Spleen (tissue), 11 donors: ENCODE data around the gene GIPC2. TPM values are rescaled to one million over a fixed set of nuclear protein-coding genes. Genes with fewer than 3 reads are reported as not detected.

Experiments used
- DNase-seq: peaks from one replicate; pipeline ENCODE4 v3.0.0-alpha.2; 2020
- H3K27ac ChIP-seq, 8 donors: fragments of 200-600 bp; sonication (generic) in 7 of 8; 1 replicate in 4 of 8; 2 replicates in 4 of 8; pipeline versions ENCODE4 v1.5.0 to v1.8.0; 2016 to 2021; ENCODE audit warnings: inconsistent platforms in 4 of 8, mild to moderate bottlenecking in 4 of 8, moderate library complexity in 1 of 8
- H3K27me3 ChIP-seq, 7 donors: fragments of 200-600 bp; sonication (generic) in 6 of 7; replicated peaks in 1 of 7; 1 replicate in 4 of 7; 2 replicates in 3 of 7; pipeline versions ENCODE4 v1.5.0 to v1.8.0; 2016 to 2021; ENCODE audit warnings: inconsistent platforms in 3 of 7, mild to moderate bottlenecking in 1 of 7
- H3K36me3 ChIP-seq, 6 donors: fragments of 200-600 bp; sonication (generic) in 5 of 6; 1 replicate in 4 of 6; 2 replicates in 2 of 6; pipeline versions ENCODE4 v1.5.0 to v1.8.0; 2016 to 2021; ENCODE audit warnings: inconsistent platforms in 2 of 6
- H3K4me1 ChIP-seq, 6 donors: fragments of 200-600 bp; sonication (generic) in 5 of 6; 1 replicate in 3 of 6; 2 replicates in 3 of 6; pipeline versions ENCODE4 v1.5.0 to v1.8.0; 2016 to 2021; ENCODE audit warnings: inconsistent platforms in 3 of 6
- H3K4me3 ChIP-seq, 8 donors: fragments of 200-600 bp; sonication (generic) in 7 of 8; 1 replicate in 4 of 8; 2 replicates in 4 of 8; pipeline versions ENCODE4 v1.5.0 to v1.8.0; 2016 to 2021; ENCODE audit warnings: inconsistent platforms in 4 of 8, mild to moderate bottlenecking in 4 of 8, moderate library complexity in 2 of 8
- H3K9me3 ChIP-seq, 8 donors: fragments of 200-600 bp; sonication (generic) in 7 of 8; 1 replicate in 4 of 8; 2 replicates in 4 of 8; pipeline versions ENCODE4 v1.5.0 to v1.8.0; 2016 to 2021; ENCODE audit warnings: inconsistent platforms in 4 of 8
- POLR2A ChIP-seq, 3 donors: fragments of 450-650 bp; IDR thresholded peaks; one replicate each; pipeline ENCODE4 v1.5.1; 2017; ENCODE audit warnings: antibody characterized with exemption in 3 of 3, mild to moderate bottlenecking in 1 of 3
- POLR2AphosphoS5 ChIP-seq, 3 donors: sonication (generic); formaldehyde crosslinking; IDR thresholded peaks; one replicate each; pipeline ENCODE4 v1.5.1; 2017; ENCODE audit warnings: antibody characterized with exemption in 3 of 3
- WGBS, 5 donors: extraction: QIAGEN DNeasy Blood & Tissue Kit in 3 of 5; methylation state at CpG; one replicate each; pipeline versions ENCODE4 v1.1.5 to v1.1.7; 2013 to 2018; 5-methylcytosine and 5-hydroxymethylcytosine counted together
- intact Hi-C: fragments of 100-400 bp; cut with DNase I; formaldehyde crosslinking; loops from one replicate; pipeline ENCODE4 v1.15.0; 2023; ENCODE audit warnings: low total_unique reads
- polyA plus RNA-seq, 3 donors: library from polyadenylated mRNA; stranded (reverse); fragments of 200-250 nt; gene quantifications; one replicate each; pipeline ENCODE4 v1.2.1, GENCODE V29; 2013
- total RNA-seq, 7 donors: library from RNA; depleted of rRNA in 3 of 7; stranded (reverse); fragments of >200 nt in 3 of 7; fragmentation: NEBNext Ultra II Directional in 4 of 7; extraction: Animal tissue kit (Norgen Biotek cat#: 25700) in 4 of 7; gene quantifications; one replicate each; pipeline versions ENCODE4 v1.1.0 to v1.2.1, GENCODE V29; 2016 to 2021
- TF ChIP-seq, protein P1 (sequence below), 11 experiments: fragments of 200-600 bp in 7 of 11; fragments of 450-650 bp in 4 of 11; sonication (generic) in 4 of 11; IDR thresholded peaks in 8 of 11; conservative IDR thresholded peaks in 3 of 11; 1 replicate in 7 of 11; 2 replicates in 4 of 11; pipeline versions ENCODE4 v1.4.0 to v1.8.0; 2016 to 2021; ENCODE audit warnings: antibody characterized with exemption in 11 of 11, inconsistent platforms in 4 of 11, mild to moderate bottlenecking in 1 of 11
- donor health status: healthy with polysubstance abuse.
- donor health status: DM: no; HTN: no; CAD: no; lungs with moderate emphysema.
- donor health status: DM: no; HTN: no; CAD: no.
- donor health status: Bipolar disorder and iron deficiency.
- donor health status: healthy.
- donor health status: DM: no; HTN: no; CAD: no.
- donor health status: DM: yes; HTN: yes; CAD: no.

GIPC2 gene
- total and polyA plus RNA-seq, 10 donors = 5.5 to 49.9 (median 41.1) TPM

DNA sequence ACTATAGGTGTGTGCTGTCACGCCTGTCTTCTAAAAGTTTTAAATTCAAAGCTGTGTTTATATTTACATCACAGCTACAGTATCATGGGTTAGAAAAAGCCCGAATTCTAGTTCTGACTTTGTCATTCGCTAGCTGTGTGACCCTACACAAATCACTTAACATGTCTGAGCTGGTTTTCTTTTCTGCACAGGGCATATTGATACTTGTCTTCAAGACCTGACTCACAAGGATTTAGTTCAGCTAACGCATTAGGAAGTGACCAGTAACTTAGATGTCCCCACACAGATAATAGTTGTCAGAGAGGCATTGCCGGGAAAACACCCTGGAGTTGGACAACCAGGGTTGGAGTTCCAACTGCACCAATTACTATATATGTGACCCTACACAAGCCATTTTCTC, 25.9 kb downstream of the GIPC2 start:
- peak overlapping the region in 6 of 8 donors; percentile 3 to 43 (median 26) for H3K27ac ChIP-seq
- 68 to 84% (median 78%) methylated on average over 5 of the region's 5 CpGs for WGBS, 5 donors

DNA sequence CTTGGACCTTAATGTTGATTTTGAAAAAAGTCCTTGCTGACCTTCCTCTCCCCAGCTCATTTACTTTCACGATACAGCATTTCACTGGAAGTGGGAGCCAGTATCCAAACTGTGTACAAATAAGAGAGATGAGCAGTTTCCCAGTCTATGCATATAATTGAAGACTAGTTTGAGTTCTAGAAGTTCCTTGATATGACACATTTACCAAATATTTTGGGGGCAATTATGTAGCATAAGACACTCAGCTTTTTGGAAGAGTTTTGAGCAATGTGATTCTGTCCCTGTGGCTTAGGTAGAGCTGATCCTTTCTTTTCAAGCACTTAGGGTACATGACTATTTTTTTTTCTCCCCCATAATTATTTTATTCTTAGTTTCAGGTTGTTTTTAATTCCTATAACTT, 26.4 kb downstream of the GIPC2 start:
- no peaks in the 10 kb centered on the region for H3K27me3 ChIP-seq
- 71 to 84% (median 81%) methylated on average over 1 of the region's 1 CpG for WGBS, 5 donors
- DNase-seq = no peak
- no peaks in the 10 kb centered on the region for H3K4me1 ChIP-seq
- intact Hi-C loops = no loop called here
- TF ChIP-seq POLR2AphosphoS5 (IDR thresholded peaks at IDR 0.05) (no peak), POLR2A (IDR thresholded peaks at IDR 0.05) (no peak)
- TF ChIP-seq, protein P1, sequence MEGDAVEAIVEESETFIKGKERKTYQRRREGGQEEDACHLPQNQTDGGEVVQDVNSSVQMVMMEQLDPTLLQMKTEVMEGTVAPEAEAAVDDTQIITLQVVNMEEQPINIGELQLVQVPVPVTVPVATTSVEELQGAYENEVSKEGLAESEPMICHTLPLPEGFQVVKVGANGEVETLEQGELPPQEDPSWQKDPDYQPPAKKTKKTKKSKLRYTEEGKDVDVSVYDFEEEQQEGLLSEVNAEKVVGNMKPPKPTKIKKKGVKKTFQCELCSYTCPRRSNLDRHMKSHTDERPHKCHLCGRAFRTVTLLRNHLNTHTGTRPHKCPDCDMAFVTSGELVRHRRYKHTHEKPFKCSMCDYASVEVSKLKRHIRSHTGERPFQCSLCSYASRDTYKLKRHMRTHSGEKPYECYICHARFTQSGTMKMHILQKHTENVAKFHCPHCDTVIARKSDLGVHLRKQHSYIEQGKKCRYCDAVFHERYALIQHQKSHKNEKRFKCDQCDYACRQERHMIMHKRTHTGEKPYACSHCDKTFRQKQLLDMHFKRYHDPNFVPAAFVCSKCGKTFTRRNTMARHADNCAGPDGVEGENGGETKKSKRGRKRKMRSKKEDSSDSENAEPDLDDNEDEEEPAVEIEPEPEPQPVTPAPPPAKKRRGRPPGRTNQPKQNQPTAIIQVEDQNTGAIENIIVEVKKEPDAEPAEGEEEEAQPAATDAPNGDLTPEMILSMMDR (IDR thresholded peaks at IDR 0.05 in 8 of 11, conservative IDR thresholded peaks at IDR 0.05 in 3 of 11) = no peak
- peak overlapping the region in 6 of 8 donors; percentile 3 to 43 (median 26) for H3K27ac ChIP-seq
- no peak overlapping the region for H3K4me3 ChIP-seq
- H3K36me3 ChIP-seq = no peaks in the 10 kb centered on the region
- H3K9me3 ChIP-seq = no peaks in the 10 kb centered on the region

More for the DNA sequence above, 25.9 kb downstream of the GIPC2 start:
- intact Hi-C loops = no loop called here
- H3K36me3 ChIP-seq = no peaks in the 10 kb centered on the region
- no peak for DNase-seq
- H3K4me3 ChIP-seq = no peak overlapping the region
- no peaks in the 10 kb centered on the region for H3K27me3 ChIP-seq
- TF ChIP-seq POLR2A (IDR thresholded peaks at IDR 0.05) = no peak
- TF ChIP-seq, protein P1 (IDR thresholded peaks at IDR 0.05 in 8 of 11, conservative IDR thresholded peaks at IDR 0.05 in 3 of 11) = no peak
- TF ChIP-seq POLR2AphosphoS5 (IDR thresholded peaks at IDR 0.05) = no peak
- no peaks in the 10 kb centered on the region for H3K9me3 ChIP-seq
- no peaks in the 10 kb centered on the region for H3K4me1 ChIP-seq

DNA sequence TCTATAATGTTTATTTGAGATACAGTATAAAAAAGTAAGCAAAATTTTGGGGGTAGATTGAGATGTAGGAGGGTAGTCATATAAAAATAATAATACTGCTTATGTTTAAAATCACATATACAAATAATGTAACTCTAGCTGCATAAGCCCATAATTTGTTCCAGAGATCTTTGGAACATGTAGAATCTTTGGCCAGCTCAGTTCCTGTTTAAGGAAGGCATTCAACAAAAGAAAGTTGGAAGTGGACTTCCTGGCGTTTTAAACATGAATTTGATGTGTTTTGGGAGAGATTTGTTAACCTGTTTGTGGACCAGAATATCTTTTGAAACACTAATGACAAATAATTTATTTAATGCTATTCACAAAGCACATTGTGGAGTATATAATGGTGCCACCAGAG, 27.7 kb downstream of the GIPC2 start:
- H3K27me3 ChIP-seq = no peaks in the 10 kb centered on the region
- no peaks in the 10 kb centered on the region for H3K36me3 ChIP-seq
- TF ChIP-seq, protein P1 (IDR thresholded peaks at IDR 0.05 in 8 of 11, conservative IDR thresholded peaks at IDR 0.05 in 3 of 11) = no peak
- TF ChIP-seq POLR2A (IDR thresholded peaks at IDR 0.05) (no peak), POLR2AphosphoS5 (IDR thresholded peaks at IDR 0.05) (no peak)
- no peak overlapping the region for H3K4me3 ChIP-seq
- 61 to 80% (median 64%) methylated on average over 1 of the region's 1 CpG for WGBS, 5 donors
- no peak for DNase-seq
- H3K4me1 ChIP-seq = peaks cover 0 to 3% (median 0%) of the 10 kb centered on the region in 6 donors
- intact Hi-C loops = no loop called here
- H3K27ac ChIP-seq = peak overlapping the region in 5 of 8 donors; percentile 29 to 51 (median 41)
- H3K9me3 ChIP-seq = no peaks in the 10 kb centered on the region

DNA sequence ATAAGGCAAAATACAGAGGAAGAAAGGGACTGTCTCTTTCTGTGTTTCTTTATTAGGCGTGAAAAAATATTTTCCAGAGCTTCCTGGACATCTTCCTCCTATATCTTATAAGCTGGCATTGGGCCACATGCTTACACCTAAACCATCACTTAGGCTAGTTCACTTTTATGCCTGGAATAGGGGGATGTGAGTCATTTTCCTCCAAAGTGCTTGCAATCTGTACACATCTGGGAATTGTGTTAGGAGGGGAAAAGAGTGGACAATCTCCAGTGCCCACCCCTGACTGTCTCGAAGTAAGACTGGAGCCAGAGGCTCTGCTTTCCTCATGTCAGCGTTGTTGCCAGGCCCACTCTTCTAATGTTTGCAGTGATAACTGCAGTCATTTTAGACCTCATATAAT, 29.9 kb downstream of the GIPC2 start:
- H3K27ac ChIP-seq = peak overlapping the region in 7 of 8 donors; percentile 34 to 65 (median 51)
- no peak overlapping the region for H3K4me3 ChIP-seq
- TF ChIP-seq POLR2AphosphoS5 (IDR thresholded peaks at IDR 0.05) (no peak), POLR2A (IDR thresholded peaks at IDR 0.05) (no peak)
- TF ChIP-seq, protein P1 (IDR thresholded peaks at IDR 0.05 in 8 of 11, conservative IDR thresholded peaks at IDR 0.05 in 3 of 11) = no peak
- H3K4me1 ChIP-seq = peaks cover 0 to 20% (median 8%) of the 10 kb centered on the region in 6 donors
- no peaks in the 10 kb centered on the region for H3K27me3 ChIP-seq
- 71 to 80% (median 77%) methylated on average over 3 of the region's 3 CpGs for WGBS, 5 donors
- no peaks in the 10 kb centered on the region for H3K36me3 ChIP-seq
- intact Hi-C loops = no loop called here
- H3K9me3 ChIP-seq = no peaks in the 10 kb centered on the region
- DNase-seq = no peak
